ENCODE measurements around the gene WNK4.

GRCh38 chr17:42832213-42832933 is 52.0 kb downstream of the WNK4 start:
- TF ChIP-seq CTCF (IDR thresholded peaks at IDR 0.05; ENCODE audit: insufficient read depth, low read length): no peak
- TF ChIP-seq POLR2AphosphoS5 (IDR thresholded peaks at IDR 0.05; ENCODE audit: low read depth): no peak
- TF ChIP-seq REST (IDR thresholded peaks at IDR 0.05; ENCODE audit: insufficient replicate concordance, low read depth): no peak
- TF ChIP-seq GABPA (IDR thresholded peaks at IDR 0.05; ENCODE audit: low read depth): no peak
- no peak for TF ChIP-seq SPI1 (IDR thresholded peaks at IDR 0.05; ENCODE audit: borderline replicate concordance, low read depth)
